Chondrocyte (in vitro differentiated cells): ENCODE results near the gene DIPK1A. TPM values are rescaled to one million over a fixed set of nuclear protein-coding genes. Genes with fewer than 3 reads are reported as not detected.

Source experiments
- DNase-seq: peaks from one replicate; pipeline ENCODE4 v3.0.0; 2021; ENCODE audit warnings: mixed read lengths, low spot score
- H3K27ac Mint-ChIP-seq: one replicate; pipeline ENCODE4 v1.8.0; 2021; ENCODE audit warnings: mild to moderate bottlenecking, moderate library complexity, mixed read lengths; ENCODE audit not compliant: unreplicated experiment
- H3K27me3 Mint-ChIP-seq: 2 replicates; pipeline ENCODE4 v1.8.0; 2021; ENCODE audit warnings: low read depth, mixed read lengths
- H3K36me3 Mint-ChIP-seq: 2 replicates; pipeline ENCODE4 v1.8.0; 2021; ENCODE audit warnings: low read depth, mixed read lengths
- H3K4me1 Mint-ChIP-seq: 2 replicates; pipeline ENCODE4 v1.8.0; 2021; ENCODE audit warnings: low read depth, mild to moderate bottlenecking, mixed read lengths
- H3K4me3 Mint-ChIP-seq: one replicate; pipeline ENCODE4 v1.8.0; 2021; ENCODE audit warnings: mild to moderate bottlenecking, moderate library complexity, mixed read lengths; ENCODE audit not compliant: unreplicated experiment
- H3K9me3 Mint-ChIP-seq: 2 replicates; pipeline ENCODE4 v1.8.0; 2021; ENCODE audit warnings: low read depth, mixed read lengths
- CTCF ChIP-seq: fragments of 200-600 bp; sonication (generic); IDR thresholded peaks from 2 replicates; pipeline ENCODE4 v1.5.0; 2021; ENCODE audit warnings: antibody characterized with exemption, mild to moderate bottlenecking, moderate library complexity
- total RNA-seq: library from RNA; stranded (reverse); gene quantifications from 3 replicates; pipeline ENCODE4 v1.2.1, GENCODE V29; 2021

DIPK1A gene
- total RNA-seq, 1 donor from 2014 or later: 11.2 TPM

- no peak for TF ChIP-seq CTCF
- no peak overlapping the region for H3K4me3 Mint-ChIP-seq
- H3K9me3 Mint-ChIP-seq: no peaks in the 10 kb centered on the region
- DNase-seq: no peak
- peaks cover 2% of the 10 kb centered on the region for H3K27me3 Mint-ChIP-seq
- H3K36me3 Mint-ChIP-seq: no peaks in the 10 kb centered on the region
- H3K27ac Mint-ChIP-seq: no peak overlapping the region
- H3K4me1 Mint-ChIP-seq: peaks cover 9% of the 10 kb centered on the region
Observed at GRCh38 chr1:92995441-92996430, 34.5 kb upstream of the DIPK1A start.

GRCh38 chr1:92994105-92994712 lies 32.9 kb upstream of the DIPK1A start:
- no peak for DNase-seq
- Mint-ChIP-seq H3K9me3 (no peaks in the 10 kb centered on the region), H3K27ac (no peak overlapping the region), H3K27me3 (peaks cover 2% of the 10 kb centered on the region), H3K4me1 (no peaks in the 10 kb centered on the region), H3K4me3 (no peak overlapping the region), H3K36me3 (no peaks in the 10 kb centered on the region)
- peak; percentile 97 for TF ChIP-seq CTCF

GRCh38 chr1:92993581-92993980 lies 32.3 kb upstream of the DIPK1A start:
- no peaks in the 10 kb centered on the region for H3K36me3 Mint-ChIP-seq
- no peak for DNase-seq
- H3K9me3 Mint-ChIP-seq: no peaks in the 10 kb centered on the region
- peaks cover 2% of the 10 kb centered on the region for H3K27me3 Mint-ChIP-seq
- H3K4me3 Mint-ChIP-seq: no peak overlapping the region
- H3K4me1 Mint-ChIP-seq: no peaks in the 10 kb centered on the region
- TF ChIP-seq CTCF: no peak
- H3K27ac Mint-ChIP-seq: no peak overlapping the region

DNA sequence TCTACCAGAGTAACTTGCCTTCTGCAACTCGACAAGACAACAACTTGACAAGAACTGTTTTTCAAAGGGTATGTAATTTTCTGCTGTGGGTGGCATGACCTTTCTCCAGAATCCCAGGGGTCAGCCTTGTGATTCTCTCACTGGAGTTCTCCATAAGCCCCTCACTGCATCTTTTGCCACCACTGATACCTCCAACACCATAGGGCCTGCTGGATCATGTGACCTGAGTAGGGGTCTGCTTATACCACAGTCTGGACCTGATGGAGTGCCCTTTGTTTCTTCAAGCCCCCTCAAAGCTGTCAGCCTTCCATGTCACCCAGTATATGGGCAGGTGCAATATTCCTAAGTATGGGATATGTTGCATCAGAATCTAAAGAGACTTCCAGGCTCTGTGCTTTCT lies 31.6 kb upstream of the DIPK1A start:
- no peaks in the 10 kb centered on the region for H3K9me3 Mint-ChIP-seq
- no peaks in the 10 kb centered on the region for H3K4me1 Mint-ChIP-seq
- TF ChIP-seq CTCF: no peak
- no peak overlapping the region for H3K4me3 Mint-ChIP-seq
- H3K27ac Mint-ChIP-seq: no peak overlapping the region
- DNase-seq: no peak
- peaks cover 2% of the 10 kb centered on the region for H3K27me3 Mint-ChIP-seq
- no peaks in the 10 kb centered on the region for H3K36me3 Mint-ChIP-seq

GRCh38 chr1:92992054-92992453 lies 30.8 kb upstream of the DIPK1A start:
- TF ChIP-seq CTCF: no peak
- no peaks in the 10 kb centered on the region for H3K36me3 Mint-ChIP-seq
- peaks cover 2% of the 10 kb centered on the region for H3K27me3 Mint-ChIP-seq
- no peak for DNase-seq
- H3K4me1 Mint-ChIP-seq: no peaks in the 10 kb centered on the region
- H3K9me3 Mint-ChIP-seq: no peaks in the 10 kb centered on the region
- H3K27ac Mint-ChIP-seq: no peak overlapping the region
- no peak overlapping the region for H3K4me3 Mint-ChIP-seq
